Activated CD4-positive, alpha-beta T cell treated with anti-CD3 and anti-CD28 coated beads, Interleukin-2, Interleukin-4, amounts not matched to agents 100 ng/mL and 50 ng/mL, durations not matched to agents 16 hours and 8 hours (primary cell): ENCODE results near the gene ZFYVE21.

Experiments used
- DNase-seq: peaks from one replicate; pipeline ENCODE4 v3.0.0-alpha.2; 2020; ENCODE audit warnings: low spot score

Gene ZFYVE21

DNA sequence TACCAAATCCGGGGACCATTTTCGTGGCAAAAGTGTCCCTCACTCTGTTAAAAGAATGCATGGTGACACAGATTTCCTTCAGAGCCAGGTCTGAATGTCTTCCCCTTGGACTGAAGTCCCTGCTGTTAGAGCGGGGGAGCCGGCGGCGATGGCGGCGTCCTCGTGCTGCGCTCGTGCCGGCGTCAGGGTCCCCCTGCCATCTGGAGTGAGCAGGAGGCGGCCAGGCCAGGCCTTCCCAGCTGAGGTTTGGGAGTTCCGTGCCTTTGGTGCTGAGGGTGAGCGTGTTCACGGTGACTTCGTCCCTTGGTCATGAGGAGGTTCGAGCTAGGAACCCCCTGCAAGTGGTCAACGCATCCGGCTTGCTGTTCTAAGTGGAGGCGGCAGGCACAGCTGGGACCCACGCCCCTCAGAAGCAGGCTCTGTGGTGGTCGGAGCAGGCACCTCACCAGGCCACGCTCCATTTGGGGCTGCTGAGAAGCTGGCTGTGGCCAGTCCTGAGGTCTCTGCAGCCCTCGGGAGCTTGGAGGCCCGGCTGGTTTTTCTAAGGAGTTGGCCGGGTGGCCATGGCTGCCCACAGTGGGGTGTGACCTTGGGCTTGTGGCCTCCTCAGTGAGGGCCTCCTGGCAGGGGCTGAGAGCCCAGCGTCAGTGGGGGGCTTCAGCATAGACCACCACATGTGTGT lies 9.5 kb downstream of the ZFYVE21 start:
- no peak for DNase-seq

DNA sequence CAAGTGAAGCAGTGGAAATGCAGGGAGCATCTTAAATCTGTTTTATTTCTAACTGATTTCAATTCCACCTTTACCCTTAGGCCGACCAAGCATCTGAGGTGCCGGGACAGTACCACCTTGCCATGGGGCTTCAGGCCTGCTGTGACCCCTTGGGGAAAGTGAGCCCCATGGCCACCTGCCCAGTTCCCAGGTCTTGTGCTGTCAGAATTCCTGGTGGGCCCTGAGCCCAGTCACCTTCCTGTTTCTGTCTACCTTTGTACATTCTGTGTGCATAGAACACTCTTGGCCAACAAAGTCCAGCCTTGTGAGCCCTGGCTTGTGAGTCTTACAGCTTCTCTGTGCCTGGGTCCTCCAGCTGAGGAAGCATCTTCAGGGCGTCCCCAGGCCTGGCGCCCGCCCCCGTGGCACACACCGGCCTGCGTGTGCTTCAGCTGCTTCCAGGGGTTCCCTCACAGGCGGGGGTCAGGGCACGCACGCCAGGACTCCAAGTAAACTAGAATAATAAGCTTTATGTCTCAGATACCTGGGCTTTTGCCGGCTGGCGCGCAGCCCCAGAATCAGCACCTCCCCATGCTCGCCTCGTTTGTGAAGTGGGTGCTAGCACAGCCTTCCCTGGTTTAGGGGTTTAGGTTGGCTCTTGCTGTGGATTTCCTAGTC lies 10.3 kb downstream of the ZFYVE21 start:
- no peak for DNase-seq

DNA sequence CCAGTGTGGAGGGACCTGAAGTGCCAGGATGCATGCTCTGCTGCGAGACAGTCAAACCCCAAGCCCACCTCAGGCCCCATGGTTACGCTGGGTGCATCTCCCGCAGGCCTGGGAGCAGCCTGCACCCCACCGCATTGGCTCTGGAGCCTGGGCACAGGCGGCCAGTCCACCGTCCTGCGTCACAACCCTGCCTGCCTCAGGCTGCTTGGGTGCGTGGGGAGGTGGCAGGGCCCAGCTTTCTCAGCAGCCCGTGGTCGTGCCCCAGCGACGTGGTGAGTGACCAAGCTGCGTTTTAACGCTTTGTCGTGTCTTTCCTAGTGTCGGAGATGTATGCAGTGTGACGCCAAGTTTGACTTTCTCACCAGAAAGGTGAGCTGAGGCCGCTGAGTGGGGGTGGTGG lies 10.9 kb downstream of the ZFYVE21 start:
- no peak for DNase-seq

DNA sequence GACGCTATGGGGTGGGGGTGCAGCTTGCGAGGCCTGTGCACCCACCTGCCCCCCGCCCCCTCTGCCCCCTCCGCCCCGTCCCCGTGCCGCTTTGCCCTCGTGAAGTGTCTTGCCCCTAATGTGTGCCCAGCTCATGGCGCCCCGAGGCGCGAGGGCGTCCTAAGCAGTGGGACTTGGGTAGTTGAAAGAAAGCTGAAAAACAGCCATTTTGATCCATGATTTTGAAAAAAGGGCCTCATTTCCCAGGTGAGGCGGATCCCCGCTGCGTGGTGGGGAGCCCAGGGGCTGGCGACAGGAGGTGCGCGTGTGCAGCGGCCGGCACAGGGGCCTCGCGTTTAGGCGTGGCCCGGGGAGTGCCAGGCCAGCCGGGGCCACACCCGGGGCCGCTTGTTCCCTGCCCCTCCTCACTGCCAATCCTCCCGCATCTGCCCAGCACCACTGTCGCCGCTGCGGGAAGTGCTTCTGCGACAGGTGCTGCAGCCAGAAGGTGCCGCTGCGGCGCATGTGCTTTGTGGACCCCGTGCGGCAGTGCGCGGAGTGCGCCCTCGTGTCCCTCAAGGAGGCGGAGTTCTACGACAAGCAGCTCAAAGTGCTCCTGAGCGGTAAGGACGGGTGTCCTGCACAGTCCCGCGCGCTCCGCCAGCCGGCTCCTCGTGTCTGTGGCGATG lies 11.8 kb downstream of the ZFYVE21 start:
- no peak for DNase-seq

DNA sequence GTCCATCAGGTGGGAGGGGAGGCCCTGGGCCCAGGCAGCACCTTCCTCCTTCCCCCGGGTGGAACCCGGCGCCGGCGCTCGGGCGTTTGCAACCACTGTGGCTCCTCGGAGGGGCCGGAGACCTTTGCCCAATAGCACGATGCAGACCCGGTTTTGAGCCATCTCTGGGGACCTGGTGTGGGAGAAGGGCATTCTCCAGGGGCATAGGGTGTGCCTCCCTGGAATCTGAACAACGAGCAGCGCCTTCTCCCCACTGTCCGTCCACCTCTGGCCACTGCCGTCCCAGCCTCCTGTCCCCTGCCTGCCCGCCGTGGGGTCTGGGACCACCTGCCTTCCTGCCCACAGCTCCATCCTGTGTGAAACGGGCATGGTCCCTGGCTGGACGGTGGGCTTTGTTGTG lies 12.5 kb downstream of the ZFYVE21 start:
- DNase-seq: no peak

DNA sequence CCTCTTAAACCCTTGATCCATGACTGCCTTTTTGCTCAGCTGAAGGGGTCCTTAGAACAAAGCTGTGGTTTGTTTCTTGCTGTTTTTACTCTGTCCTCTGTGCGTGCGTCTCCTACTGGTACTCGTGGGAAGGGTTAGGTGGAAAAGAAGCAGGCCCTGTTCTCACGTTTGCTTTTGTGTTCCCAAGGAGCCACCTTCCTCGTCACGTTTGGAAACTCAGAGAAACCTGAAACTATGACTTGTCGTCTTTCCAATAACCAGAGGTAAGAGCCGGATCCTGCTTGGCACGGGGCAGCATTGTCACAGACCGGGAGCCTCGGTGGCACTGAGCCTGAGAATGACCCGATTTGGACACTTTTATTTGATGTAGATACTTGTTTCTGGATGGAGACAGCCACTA lies 13.1 kb downstream of the ZFYVE21 start:
- no peak for DNase-seq

DNA sequence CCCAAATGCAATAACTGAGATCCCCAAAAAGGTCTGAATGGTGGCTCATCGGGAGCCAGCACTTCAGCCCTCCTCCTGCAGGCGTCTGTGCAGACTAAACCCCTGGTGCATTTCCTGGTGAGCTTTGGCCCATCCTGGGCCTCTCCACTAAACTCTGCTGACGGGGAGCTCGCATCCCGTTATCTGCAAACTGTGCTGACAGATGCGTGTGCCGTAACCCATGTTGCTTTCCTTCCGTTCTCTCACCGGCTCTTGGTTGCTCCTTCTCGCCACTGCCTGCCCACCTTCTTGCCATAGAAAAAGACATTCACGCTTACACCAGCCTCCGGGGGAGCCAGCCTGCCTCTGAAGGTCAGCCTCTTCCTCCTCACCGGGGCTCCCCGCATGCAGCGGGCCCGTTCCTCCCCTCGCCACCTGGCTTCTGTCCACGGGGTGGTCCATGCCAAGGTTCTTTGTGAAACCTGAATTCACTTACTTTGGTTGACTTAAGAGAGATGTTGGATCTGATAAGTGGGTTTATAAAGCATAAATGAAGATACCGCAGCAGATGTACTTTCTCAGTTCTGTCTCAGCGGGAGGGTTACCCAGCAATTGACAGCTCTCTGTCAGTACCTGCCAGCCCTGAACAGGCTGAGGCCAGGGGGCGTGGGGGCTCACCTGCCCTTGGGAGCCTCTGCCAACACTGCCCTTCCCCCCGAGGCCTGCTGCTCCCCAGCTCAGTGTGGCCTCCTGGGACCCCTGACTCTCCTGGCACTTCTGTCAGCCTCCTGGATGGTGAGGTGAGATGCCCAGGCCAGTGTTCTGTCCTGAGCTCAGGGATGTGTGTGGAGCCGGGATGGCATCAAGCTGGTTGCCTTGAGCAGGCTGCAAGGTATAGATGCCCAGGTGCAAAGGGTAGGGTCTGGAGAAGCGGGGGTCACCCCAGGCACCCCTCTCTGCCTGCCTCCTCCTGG lies 14.2 kb downstream of the ZFYVE21 start:
- DNase-seq: no peak

DNA sequence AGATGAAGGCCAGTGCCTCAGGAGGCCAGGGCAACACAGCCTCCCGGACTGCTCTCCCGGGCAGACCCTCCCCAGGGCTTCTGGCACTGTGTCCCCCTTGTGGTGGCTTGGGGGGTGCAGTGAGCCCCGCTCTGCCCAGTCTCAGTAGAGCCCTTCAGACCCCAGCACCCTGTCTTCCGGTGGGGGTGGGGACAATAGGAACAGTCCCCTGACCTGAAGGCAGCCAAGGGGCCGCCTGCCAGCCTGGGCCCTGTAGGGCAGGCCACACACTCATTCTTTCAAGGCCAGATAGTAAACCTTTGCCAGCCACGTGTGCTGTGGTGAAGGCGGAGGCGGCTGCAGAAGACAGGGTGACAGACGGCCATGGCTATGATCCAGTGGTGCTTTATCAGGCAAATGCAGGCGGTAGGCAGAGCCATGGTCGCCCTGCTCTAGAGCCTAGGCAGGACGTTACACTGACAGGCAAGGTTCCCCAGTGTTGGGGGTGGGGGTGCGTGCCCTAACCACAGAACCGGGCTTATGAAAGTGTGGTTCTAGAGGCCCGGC lies 15.0 kb downstream of the ZFYVE21 start:
- no peak for DNase-seq

DNA sequence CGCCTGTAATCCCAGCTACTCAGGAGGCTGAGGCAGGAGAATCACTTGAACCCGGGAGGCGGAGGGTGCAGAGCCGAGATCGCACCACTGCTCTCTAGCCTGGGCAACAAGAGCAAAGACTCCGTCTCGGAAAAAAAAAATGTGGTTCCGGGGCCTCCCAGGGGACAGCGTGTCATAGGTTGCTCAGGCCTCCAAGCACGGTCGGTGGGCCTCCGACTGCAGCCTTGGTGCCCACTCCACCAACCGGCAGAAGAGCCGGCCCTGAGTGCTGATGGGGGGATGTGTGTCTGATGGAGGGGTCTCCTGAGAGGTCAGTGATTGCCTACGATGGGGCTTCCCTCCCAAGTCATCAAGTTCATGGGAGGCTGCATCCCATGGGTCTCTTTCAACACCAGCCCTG lies 15.9 kb downstream of the ZFYVE21 start:
- no peak for DNase-seq

DNA sequence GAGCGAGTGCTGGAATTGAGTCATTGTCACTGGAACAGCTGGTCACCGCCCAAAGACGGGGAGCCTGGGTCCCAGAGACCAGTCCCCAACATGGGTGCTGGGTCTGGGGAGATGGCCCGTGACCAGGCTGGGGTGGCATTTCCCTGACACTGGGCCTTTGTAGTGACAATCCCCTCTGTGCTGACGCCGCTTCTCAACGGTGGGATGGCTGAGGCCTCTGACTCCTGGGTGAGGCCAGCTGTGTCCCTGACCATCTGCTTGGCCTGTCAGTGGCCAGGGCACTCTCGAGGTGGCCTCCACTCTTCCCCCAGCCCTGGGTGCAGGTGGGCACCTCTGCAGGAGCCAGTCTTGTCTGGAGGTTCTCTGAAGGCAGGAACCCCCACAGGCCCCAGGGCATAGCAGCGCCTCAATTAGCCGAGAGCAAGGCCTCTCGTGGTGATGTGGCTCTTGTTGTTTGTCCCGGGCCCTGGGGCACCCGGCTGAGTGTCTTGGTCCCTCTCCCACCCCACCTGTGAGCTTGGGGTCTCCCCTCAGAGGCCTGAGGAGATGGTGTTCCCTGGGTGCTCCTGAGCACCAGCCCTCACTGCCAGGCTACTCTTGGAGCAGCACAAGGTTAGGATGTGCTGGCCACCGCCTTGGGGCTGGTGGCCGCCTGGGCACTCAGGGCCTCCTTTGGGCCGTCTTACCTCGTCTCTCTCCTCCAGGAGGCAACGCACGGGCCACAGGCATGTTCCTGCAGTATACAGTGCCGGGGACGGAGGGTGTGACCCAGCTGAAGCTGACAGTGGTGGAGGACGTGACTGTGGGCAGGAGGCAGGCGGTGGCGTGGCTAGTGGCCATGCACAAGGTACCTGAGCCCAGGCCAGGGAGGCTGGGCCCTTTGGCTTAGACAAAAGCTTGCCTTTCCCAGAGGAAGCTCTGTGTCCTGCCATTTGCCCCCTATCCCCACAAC lies 16.6 kb downstream of the ZFYVE21 start:
- DNase-seq: no peak

DNA sequence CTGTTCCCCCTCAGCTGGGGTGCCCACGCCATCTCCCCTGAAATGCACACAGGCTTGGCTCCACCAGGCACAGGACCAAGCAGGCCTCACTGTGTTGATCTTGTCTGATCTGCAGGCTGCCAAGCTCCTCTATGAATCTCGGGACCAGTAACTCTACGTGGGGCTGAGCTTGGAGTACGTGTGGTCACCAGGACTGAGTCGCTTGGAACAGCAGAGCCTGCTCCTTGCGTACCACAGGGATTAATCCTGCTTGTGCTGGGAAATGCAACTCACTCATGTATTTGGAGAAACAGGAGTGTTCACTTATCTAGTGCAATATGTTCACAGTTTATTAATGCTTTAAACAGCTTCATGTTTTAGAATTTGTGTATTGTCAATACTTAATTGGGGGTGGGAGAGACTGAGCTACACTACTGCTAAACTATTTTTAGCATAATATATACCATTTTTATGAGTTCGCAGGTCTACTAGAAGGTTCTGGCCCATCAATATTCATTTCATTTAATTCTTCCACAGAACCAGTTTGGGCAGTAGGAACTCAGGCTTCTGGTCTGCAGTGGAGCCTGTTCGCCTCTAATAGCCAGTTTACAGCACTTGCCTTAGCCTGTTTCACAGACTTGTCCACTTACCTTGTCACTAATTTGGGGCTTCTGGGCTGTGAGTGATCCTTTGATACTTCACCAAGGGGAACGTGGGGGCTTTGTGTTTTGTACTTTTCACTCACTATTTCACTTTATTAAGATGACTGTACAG lies 17.4 kb downstream of the ZFYVE21 start:
- DNase-seq: no peak

DNA sequence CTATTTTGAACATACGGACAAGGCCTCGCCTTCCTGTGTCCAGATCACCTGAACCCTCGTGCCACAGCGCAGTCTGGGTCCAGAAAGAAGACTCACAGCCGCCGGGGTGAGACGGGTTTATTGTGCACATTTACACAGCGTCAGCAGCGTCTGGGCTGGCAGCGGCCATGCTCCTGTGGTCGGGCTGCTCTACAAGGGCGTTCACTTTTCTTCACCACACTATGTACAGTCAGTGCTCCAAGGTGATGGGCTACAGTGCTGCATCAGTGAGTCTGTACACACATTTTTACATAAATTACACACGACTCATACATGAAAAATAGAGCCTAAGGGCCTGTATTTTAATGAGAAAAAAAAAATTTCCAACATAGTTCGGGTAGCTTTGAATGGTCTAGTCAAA lies 18.0 kb downstream of the ZFYVE21 start:
- DNase-seq: no peak

DNA sequence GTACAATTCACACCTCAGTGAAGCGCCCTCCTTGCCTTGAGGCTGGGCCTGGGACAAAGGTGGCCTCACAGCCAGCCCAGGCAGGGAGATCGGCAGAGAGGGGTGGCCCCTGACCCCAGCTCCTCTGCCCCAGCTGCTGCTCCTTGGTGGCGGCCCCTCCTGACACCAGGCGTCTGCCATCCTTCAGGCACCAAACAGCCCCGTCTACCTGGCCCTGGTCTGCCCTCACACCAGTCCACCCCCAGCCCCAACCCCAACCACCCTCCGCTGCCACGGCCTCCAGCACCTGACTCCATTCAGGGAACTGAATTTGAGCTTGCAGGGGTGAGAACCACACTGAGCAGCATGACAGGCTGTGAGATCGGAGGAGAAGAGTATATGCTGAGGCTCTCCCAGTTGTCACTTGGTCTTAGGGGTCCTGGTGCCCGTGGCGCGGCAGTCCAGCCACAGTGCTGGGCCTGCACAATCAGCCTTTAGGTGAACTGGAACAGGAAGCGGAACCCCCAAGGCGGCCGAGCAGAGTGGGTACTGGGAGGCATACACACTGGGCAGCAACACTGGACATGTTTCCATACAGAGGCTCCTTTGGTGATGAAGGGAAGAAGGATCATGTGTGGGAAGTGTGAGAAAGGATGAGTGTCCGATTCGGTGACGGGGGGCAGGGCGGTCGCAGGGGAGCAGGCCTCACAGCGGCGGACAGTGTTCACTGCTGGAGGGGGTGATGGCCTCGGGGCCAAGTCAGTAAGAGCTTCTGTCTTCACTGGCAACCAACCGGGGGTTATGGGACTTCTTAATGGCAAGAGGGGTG lies 18.7 kb downstream of the ZFYVE21 start:
- no peak for DNase-seq

DNA sequence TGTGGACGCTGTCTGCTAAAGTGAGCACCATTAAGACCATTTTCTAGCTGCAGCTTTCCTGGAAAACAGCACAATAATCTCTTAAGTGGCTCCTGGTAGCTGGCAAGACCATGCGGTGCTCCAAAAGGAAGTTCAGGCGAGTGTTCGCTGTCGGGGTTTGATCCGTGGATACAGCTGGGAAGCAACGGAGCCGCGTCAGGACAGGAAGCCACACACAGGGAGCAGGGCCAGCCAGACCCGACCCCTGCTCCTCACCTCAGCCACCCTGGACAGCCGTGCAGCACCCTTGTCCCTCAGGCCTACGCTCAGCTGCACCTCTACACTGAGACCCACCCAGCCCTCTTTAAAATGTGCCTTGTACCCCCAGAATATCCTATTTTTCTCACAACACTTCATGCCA lies 19.4 kb downstream of the ZFYVE21 start:
- no peak for DNase-seq

DNA sequence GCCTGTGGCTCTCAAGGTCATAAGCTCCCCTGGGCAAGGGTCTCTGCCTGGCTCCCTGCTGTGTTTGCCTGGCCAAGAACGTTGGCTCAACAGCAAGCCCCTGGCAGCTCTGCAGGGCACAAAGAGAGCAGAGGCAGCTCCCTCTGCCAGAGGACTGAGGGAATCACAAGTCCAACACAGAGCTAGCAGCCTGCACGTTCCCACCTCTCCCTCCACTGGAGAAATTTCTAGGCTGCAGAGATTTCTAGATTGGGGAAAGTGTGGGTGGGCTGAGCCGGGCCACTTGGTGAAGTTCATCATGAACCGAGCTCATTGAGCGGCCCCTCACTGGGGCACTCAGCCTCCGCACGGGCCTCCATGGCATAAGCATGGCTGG lies 19.8 kb downstream of the ZFYVE21 start:
- DNase-seq: no peak

DNA sequence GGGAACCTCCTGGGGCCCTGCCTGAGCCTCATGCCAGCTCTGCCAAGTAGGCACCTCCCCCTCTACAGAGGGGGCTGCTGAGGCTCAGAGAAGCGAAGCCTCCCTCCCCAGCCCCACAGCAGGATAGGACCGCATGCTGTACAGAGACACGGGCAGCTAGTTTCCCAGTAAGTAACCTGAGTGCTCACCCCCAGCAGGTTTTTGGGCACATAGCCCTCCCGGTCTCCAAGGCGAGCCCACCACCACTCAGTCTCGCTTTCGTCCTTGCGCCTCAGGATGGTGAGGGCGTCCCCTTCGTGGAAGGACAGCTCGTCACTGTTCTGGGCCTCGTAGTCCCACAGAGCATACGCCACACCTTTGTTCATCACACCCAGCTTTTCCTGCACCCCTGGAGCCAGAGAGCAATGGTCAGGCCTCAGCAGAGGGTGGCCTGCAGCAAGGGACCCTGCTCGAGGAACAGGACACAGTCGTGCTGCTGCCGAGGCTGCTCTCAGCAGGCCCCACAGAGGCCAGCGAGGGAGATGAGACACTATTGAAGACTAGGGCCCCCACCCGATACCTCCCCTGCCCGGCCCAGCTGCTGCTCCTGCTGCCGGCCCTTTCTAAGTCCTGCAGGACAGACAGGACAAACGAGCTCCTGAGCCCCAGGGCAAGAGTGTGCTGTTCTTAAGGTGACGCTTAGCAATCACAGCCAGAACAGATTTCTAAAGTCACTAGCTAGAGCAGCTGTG lies 20.4 kb downstream of the ZFYVE21 start:
- no peak for DNase-seq

DNA sequence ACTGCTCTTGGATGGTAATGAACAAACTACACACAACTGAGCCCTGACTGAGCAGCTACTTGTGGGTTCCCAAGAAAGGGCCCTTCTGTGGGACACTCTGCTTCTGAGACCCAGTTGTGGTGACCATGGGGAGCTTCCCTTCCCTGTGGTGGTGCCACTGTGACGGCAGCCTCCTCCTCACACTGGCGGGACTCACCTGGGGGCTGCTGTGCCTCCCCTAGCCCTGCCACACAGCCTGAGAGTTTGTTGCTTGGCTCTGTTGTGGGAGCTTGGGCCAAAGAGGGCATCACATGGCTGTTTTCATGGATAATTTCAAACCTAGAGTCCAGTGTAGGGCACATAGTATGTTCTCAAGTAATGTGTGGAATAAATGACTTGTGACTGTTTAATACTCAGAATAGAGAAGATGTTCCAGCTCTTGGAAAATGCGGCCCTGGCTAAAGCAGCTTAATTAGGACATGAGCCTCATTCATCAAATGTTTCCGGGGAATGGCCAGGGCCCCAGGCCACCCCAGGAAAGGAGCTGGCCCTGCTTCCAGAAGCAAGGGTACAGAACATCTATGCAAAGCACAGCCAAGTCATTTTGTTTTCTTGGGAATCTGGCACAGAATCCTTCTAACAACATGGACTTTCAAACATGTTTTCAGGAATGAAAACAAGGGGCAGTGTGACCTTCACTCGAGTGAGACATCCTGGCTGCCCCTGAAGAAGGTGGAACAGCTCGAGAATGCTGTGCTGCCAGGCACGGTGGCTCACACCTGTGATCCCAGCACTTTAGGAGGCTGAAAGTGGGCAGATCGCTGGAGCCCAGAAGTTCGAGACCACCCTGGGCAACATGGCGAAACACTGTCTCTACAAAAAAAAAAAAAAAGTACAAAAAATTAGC lies 21.2 kb downstream of the ZFYVE21 start:
- DNase-seq: no peak
